Gastrocnemius medialis (tissue), 4 donors: Measurements from ENCODE around the gene GIMAP8.

Experiments used
- CTCF ChIP-seq, 5 experiments: fragments of 450-650 bp in 3 of 5; fragments of 200-600 bp in 2 of 5; sonication (generic) in 2 of 5; IDR thresholded peaks in 4 of 5; conservative IDR thresholded peaks in 1 of 5; 1 replicate in 4 of 5; 2 replicates in 1 of 5; pipeline ENCODE4 v1.5.1; 2016 to 2019; ENCODE audit warnings: antibody characterized with exemption in 5 of 5, mild to moderate bottlenecking in 3 of 5, moderate library complexity in 3 of 5
- POLR2A ChIP-seq, 2 donors: fragments of 450-650 bp; IDR thresholded peaks; one replicate each; pipeline ENCODE4 v1.6.1; 2017; ENCODE audit warnings: antibody characterized with exemption in 2 of 2, mild to moderate bottlenecking in 2 of 2, moderate library complexity in 2 of 2

GRCh38 chr7:150442811-150443210 is 7.6 kb upstream of the GIMAP8 start:
- TF ChIP-seq POLR2A (IDR thresholded peaks at IDR 0.05), result no peak
- no peak for TF ChIP-seq CTCF (IDR thresholded peaks at IDR 0.05 in 4 of 5, conservative IDR thresholded peaks at IDR 0.05 in 1 of 5)
